Colon (tissue), 2 donors: ENCODE results near the gene ITGA8.
"Not testable (repeated sequence)": the region's sequence is repeated elsewhere in the genome, so short reads cannot be mapped to it uniquely, and the experiment has no call there.

Experiments
- FAIRE-seq: peaks from 2 replicates; lab custom pipeline; 2012; peaks lifted over from hg19 to GRCh38; lab: Jason Lieb, UNC
- donor health status: control.
- donor health status: control.

ITGA8 gene

GRCh38 chr10:15548331-15548730, 171.4 kb downstream of the ITGA8 start:
- FAIRE-seq: no peak

GRCh38 chr10:15546606-15547005, 173.1 kb downstream of the ITGA8 start:
- FAIRE-seq: no peak

- FAIRE-seq: no peak
These were observed 173.8 kb downstream of the ITGA8 start for GRCh38 chr10:15545884-15546283.

DNA sequence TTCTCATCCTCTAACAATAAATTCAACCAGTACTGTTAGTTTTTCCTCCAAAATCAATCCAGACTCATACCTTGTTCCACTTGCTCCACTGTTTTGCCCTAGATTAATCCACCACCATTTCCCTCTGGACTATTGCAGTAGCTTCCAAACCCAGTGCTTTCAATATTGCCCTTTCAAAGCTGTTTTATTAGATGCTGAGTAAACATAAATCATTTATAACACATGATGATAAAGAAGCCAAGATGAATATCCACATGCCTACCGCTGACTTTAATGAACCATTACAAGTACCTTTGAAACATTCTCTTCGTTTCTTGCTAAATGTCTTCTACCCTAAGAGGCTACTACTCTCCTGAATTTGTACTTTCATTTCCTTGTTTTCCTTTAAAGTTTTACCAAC, 174.5 kb downstream of the ITGA8 start:
- no peak for FAIRE-seq

DNA sequence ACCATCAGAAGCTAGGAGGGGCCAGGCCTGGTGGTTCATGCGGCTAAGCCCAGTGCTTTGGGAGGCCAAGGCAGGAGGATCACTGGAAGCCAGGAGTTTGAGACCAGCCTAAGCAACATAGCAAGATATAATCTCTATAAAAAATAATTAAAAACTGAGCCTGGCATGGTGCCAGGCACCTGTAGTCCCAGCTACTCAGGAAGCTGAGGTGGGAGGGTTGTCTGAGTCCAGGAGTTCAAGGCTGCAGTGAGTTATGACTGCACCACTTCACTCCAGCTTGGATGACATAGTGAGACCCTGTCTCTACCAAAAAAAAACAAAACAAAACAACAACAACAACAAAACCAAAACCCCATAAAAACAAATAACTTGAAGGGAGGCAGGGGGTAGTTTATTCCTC, 175.7 kb downstream of the ITGA8 start:
- no peak for FAIRE-seq

- no peak for FAIRE-seq
These were observed 176.9 kb downstream of the ITGA8 start for GRCh38 chr10:15542817-15543216.

- FAIRE-seq: no peak
These were observed 178.3 kb downstream of the ITGA8 start for GRCh38 chr10:15541376-15541775.

DNA sequence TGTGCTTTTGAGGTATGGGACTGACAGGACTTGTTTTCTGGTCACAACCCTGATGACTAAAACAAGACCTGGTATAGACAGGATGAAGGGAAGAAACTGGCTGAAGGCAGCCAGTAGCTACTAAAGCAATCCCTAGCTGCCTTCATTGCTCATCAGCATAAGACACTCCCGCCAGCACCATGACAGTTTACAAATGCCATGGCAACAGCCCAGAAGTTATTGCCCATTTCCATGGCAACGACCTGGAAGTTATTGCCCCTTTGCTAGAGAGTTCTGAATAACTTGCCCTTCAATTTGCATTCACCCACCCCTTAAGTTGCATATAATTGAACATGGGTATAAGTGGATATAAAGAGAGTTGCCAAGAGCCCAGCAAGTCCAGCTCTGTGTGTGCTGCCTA, 179.0 kb downstream of the ITGA8 start:
- FAIRE-seq: no peak

GRCh38 chr10:15539262-15539661, 180.5 kb downstream of the ITGA8 start:
- no peak for FAIRE-seq

- FAIRE-seq: not testable (repeated sequence)
These were observed 184.7 kb downstream of the ITGA8 start for GRCh38 chr10:15534928-15535538.

GRCh38 chr10:15531927-15532722, 187.6 kb downstream of the ITGA8 start:
- no peak for FAIRE-seq

DNA sequence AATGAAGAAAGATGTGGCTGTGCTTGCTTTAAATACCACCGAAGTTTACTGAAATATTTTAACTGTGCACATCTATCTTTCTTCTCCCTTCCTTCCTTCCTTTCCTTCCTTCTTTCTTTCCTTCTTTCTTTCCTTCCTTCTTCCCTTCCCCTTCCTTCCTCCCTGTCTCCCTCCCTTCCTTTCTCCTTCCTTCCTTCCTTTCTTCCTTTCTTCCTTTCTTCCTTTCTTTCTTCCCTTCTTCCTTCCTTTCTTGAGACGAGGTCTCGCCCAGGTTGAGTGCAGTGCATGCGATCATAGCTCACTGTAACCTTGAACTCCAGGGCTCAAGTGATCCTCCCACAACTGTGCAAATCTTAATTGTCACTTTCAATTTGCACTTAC, 190.9 kb downstream of the ITGA8 start:
- FAIRE-seq: no peak

GRCh38 chr10:15526754-15527153, 193.0 kb downstream of the ITGA8 start:
- no peak for FAIRE-seq

DNA sequence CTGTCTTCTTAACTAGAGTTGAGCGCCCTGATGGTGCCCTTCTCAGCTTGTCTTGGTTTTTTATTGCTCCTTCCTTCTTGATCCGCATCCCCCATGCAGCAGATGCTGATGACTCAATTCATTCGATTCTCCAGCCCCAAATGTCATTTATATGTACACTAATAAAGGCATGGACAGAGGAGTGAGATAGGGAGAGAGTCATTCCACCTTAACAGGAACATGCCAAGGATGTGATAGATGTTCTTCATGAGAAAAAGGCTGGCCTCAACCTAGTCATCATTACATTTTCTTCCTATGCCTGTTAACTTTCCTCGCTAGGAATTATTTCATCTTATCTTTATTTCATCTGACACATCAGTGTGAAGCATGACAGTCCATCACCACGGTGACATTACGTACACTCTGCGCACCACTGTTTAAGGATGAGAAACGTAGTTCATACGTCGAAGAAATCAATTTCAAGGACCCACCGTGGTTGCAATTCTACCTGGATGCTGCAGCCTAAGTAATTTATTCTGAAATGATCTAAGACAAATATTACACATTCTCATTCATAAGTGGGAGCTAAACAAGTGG, 198.3 kb downstream of the ITGA8 start:
- no peak for FAIRE-seq

DNA sequence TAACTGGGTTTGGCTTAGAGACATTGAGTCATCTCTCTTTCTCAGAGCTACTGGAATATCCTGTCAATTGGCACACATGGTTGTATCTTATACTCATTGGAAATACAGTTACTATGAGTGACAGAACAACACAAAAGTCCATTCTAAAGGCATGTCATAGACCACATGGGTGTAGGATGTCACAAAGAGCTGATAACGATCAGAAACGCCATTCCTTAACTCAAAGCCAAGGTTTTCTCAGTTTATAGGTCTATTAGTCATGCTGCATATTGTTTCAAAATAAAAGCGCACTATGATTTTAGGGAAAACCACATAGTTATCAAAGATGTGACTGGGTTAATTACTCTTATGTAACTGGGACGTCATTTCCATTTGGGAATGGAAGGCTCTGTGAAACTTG, 201.5 kb downstream of the ITGA8 start:
- no peak for FAIRE-seq

DNA sequence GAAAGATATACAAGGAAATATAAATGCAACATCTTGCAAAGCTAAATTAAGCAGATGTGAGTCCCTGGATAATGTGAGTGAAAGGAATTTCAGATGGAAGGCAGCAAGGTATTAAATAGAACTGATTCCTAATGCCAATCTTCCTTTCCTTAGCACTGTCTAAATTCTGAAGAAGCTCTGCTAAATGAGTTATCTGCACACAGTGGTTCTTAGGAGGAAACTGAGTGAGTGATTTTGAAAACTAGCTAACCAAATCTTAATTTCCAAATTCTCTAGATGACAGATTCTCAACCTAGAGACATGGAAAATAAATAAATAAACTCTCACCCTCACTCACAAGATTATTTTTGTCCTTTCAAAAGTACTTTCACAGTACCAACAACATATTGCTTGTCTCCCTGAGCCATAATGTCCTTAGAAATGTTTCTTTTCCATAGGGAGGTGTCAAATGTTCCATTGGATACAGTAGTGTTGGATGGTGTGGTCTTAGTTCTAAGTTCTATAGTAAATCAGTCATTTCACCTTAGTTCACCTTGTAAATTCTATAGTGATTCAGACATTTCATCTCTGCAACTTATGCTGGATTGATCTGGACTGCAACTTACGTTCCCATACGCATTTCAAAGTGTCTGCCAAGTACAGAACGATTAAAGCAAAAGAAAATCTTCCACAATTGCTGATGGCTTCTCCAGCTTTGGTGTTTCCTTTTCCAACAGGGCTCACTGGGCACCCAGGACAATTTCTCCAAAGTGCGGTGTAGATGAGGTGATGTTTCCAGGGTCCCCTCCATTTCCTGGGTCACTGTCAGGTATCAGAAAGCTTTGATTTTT, 203.3 kb downstream of the ITGA8 start:
- no peak for FAIRE-seq

DNA sequence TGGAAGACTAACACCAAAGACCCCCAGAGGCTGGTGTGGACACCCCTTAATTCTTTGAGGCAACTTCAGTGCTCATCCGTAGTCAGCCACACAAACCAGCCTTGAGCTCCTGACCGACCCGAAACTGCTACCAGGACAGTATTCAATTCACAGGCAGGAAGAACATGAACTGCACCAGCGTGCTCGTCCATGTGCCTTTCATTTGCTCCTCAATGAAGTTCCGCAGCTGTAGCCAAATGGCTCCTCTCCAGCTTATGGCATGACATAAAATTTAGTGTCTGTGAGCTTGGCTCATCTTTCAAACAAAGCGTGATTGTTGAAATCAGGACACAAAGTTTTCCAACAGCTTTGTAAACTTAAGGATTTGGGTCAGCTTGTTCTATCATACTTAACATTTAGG, 204.5 kb downstream of the ITGA8 start:
- no peak for FAIRE-seq

- no peak for FAIRE-seq
These were observed 208.8 kb downstream of the ITGA8 start for GRCh38 chr10:15510963-15511362.

- no peak for FAIRE-seq
These were observed 214.4 kb downstream of the ITGA8 start for GRCh38 chr10:15505329-15505728.

GRCh38 chr10:15504101-15504840, 215.5 kb downstream of the ITGA8 start:
- FAIRE-seq: no peak

DNA sequence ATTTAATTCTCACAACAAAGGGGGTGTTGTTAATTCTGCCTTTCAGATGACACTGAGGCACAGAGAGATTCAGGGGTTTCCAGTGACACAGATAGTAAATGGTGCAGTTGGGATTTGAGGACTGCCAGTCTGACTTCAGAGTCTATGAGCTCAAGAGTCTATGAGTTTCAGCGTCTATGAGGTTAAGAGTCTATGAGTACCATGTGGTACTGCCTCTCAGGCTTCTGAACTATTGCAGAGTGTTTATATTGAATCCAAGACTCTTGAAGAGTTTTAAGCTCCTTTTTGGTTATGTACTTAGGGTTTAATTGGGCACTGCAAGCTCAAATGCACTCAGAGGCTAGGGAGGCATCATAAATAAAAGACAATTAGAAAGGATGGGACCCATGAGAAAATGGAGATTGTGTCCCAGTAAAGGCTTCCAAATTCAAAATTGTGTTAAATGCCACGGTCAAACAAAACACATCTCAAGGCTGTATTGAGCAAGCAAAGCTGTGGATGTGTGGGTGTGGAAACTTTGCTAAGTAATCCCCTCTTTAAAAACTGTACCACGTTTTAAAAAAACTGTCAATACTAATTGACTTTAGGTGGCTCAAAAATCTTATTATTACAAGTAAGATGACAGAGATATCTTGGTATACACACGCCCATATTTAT, 224.7 kb downstream of the ITGA8 start:
- FAIRE-seq: no peak
